ENCODE measurements around the gene GLUL.

DNA sequence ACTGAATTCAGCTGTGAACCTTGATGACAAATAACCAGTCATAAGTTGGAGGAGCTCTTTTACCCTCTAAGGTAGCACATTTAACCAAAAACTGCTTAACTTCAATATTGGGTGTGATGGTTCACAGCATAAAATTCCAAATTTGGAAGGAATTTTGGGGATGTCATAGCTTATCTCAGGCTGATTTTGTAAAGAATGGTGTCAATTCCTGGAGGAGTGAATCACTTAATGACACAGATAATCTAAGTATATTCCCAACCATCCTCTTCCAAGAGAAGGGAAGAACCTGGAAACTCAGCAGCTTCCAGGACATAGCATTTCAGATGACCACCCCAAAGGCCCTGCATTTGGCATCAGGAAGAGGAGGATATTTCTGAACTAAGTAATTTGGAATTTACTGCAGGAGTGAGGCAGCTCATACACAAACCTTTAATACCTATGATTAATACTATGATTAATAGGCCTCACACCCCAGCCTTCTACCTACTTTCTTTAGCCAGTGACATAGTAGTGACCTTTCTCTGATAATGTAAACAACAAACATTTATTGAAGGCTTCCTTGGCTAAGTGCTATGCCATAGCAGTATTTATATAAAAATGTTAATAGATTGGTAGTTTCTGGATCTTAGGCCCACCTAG lies 14.5 kb downstream of the GLUL start:
- TF ChIP-seq, protein P1, sequence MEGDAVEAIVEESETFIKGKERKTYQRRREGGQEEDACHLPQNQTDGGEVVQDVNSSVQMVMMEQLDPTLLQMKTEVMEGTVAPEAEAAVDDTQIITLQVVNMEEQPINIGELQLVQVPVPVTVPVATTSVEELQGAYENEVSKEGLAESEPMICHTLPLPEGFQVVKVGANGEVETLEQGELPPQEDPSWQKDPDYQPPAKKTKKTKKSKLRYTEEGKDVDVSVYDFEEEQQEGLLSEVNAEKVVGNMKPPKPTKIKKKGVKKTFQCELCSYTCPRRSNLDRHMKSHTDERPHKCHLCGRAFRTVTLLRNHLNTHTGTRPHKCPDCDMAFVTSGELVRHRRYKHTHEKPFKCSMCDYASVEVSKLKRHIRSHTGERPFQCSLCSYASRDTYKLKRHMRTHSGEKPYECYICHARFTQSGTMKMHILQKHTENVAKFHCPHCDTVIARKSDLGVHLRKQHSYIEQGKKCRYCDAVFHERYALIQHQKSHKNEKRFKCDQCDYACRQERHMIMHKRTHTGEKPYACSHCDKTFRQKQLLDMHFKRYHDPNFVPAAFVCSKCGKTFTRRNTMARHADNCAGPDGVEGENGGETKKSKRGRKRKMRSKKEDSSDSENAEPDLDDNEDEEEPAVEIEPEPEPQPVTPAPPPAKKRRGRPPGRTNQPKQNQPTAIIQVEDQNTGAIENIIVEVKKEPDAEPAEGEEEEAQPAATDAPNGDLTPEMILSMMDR (IDR thresholded peaks at IDR 0.05 in 2 of 3, conservative IDR thresholded peaks at IDR 0.05 in 1 of 3; ENCODE audit: borderline replicate concordance in 1 of 3, insufficient read depth in 1 of 3, low read depth in 2 of 3, low read length in 2 of 3), result no peak
- TF ChIP-seq SIN3A (IDR thresholded peaks at IDR 0.05; ENCODE audit: low read depth), result no peak
- TF ChIP-seq YY1 (IDR thresholded peaks at IDR 0.05; ENCODE audit: extremely low read depth, insufficient replicate concordance, low read depth, low read length), result no peak
- TF ChIP-seq, protein P2, sequence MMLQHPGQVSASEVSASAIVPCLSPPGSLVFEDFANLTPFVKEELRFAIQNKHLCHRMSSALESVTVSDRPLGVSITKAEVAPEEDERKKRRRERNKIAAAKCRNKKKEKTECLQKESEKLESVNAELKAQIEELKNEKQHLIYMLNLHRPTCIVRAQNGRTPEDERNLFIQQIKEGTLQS (IDR thresholded peaks at IDR 0.05), result no peak
- TF ChIP-seq CEBPB (IDR thresholded peaks at IDR 0.05; ENCODE audit: low read depth), result no peak
- TF ChIP-seq POLR2AphosphoS5 (IDR thresholded peaks at IDR 0.05; ENCODE audit: low read depth, low read length), result no peak
- no peak for TF ChIP-seq EGR1 (IDR thresholded peaks at IDR 0.05; ENCODE audit: low read depth)
